Activated T-cell treated with anti-CD3 and anti-CD28 coated beads for 24 hours (primary cell): ENCODE measurements around the gene TMEM163.

Experiments used
- DNase-seq: peaks from one replicate; pipeline ENCODE4 v3.0.0-alpha.2; 2020; ENCODE audit warnings: low read depth

Gene TMEM163

DNA sequence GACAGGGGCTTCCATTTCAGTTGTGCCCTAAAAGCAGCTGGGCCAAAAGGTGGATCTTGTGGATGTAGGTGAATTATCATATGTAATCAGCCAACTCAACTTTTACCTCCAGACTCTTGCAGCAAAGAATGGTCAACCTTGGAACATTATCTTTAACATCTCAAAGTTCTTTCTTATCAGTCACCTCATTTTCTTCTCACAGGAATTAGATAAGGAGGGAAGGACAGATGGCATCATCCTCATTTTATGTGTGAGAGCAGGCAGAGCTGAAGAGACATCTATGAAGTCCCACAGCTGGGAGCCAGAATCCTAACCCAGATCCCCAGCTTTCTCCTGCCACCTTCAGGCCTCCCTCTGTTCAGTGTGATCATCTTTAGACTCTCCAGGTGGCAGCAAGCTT lies 282.9 kb downstream of the TMEM163 start:
- no peak for DNase-seq

DNA sequence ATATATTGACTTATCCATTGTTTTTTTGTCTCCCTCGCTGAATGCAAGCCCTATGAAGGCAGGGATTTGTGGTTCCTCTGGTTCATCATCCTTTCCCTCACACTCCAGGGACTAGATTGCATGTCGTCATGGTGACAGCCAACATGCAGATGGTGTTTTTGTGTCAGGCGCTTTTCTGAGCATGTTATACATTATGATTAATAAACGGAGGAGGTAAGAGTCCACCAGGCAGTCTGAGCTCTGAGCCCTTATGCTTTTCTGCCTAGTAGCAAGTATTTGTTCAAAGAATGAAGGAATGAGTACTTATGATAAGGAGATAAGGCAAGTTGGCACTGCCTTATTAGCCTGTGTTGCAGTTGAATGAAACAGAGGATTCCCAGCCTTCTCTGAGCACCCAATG lies 283.3 kb downstream of the TMEM163 start:
- DNase-seq = no peak

DNA sequence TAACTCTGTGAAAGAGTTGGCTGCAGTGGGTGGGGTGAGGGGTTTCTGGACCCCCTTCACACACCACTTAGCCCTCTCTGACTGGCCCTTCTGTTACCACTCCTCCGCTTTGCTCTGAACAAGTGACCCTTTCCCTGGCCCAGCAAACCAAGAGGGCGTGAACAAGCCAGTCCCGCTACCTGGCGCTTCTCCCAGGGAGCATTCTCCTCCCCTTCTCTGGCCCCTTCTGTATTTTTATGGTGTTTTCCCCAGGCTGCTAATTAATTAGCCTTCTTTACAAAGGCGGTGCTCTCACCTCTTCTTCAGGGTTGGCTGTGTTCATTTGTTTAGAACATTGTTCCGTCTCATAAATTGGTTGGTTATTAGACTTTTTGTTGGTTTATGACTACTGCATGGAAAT lies 284.8 kb downstream of the TMEM163 start:
- DNase-seq = no peak

DNA sequence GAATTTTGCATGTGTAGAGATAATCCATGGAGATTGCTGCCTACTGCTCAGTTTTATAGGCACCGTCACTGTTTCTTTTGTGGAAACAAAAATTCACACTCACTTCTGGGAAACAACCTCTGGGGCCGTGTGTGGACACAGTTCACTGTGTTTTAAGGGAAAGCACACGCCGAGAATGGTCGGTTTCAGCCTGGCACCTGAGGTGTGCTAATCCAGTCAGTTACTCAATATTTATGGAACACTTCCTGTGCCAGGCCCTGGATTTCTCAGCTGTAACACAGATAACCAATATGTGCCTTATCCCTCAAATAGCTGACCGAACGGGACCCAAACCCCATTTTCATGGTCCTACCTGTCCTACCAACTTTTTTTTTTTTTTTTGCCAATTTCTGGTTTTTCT lies 285.3 kb downstream of the TMEM163 start:
- DNase-seq = no peak

DNA sequence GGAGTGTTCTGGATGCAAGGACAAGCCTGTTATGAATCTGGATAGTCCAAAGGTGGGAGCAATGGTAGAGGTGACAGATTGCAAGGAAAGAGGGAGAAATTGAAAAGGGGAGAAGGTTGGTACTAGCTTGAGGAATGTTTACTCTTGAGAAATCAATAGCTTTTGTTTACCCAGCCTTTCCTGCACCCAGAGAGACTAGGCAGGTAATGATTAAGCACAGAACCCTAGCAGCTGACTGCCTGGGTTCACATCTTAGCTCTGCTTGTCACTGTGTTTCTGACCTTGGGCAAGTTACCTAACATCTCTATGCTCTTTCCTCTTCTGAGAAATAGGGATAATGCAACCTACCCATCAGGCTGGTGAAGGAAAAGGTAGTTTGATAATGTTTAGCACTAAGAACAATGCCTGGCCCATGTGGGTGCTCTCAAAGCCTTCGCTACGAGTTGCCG lies 286.3 kb downstream of the TMEM163 start:
- no peak for DNase-seq

DNA sequence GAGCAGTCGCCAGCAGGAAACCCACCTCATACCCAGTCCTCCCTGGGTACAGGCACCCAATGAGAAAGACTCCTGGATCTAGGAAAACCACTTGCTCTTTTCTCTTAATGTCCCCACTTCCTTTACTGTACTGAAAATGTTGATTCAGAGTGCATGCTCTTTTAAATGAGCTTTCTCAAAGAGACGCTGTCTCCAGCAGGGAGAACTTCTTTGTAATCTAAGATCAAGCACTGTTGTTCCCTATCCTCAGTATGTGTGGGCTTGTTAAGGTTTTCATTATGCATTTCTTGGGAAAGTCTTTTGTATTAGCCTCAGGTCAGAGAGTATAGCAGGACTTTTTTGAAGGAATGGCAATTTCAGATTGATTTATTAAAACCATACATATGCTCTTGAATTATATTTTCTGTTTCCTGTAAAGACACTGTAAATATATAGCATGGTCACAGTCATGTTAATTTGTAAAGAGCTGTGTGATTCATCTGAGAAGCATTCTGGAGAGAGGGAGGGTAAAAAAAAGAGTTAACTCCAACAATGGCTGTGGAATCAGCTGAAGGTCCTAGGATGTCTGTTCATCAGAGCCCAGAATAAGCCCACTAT lies 286.9 kb downstream of the TMEM163 start:
- no peak for DNase-seq

DNA sequence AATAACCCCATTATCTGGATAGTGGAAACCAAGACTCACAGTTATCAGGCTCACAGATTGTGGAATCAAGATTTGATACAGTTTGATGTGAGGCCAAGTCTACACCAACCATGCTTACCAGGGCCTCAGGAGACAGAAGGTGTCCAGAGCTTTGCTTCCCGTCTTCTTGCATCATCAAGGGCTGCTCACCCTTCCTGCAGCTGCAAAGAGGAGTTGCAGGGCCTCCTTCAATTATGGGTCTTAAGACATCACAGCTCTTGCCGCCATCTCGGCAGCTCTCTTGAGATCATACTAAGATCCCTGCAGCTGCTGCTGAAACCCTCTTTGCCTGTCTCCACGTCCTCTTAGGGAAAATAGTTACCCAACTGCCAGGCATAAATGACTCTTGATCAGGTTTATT lies 288.9 kb downstream of the TMEM163 start:
- DNase-seq = no peak

DNA sequence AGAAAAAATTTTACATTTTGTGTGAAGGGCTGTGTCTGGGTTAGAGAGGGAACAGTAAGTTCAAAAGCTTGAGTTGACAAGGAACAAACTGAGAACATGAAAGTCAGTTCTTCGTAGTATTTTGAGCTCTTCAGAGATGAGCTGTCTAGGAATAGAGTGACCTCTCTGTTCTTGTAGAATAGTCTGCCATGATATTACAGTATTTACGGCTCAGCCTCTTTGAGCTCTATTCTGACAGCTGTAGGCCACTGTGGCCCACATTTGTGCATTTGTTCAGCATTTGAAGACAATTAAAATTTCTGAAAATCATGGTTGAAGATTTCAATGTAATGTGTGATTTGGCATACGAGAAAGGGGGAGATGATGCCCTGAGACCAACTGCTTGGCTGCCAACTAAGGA lies 292.1 kb downstream of the TMEM163 start:
- DNase-seq = no peak

DNA sequence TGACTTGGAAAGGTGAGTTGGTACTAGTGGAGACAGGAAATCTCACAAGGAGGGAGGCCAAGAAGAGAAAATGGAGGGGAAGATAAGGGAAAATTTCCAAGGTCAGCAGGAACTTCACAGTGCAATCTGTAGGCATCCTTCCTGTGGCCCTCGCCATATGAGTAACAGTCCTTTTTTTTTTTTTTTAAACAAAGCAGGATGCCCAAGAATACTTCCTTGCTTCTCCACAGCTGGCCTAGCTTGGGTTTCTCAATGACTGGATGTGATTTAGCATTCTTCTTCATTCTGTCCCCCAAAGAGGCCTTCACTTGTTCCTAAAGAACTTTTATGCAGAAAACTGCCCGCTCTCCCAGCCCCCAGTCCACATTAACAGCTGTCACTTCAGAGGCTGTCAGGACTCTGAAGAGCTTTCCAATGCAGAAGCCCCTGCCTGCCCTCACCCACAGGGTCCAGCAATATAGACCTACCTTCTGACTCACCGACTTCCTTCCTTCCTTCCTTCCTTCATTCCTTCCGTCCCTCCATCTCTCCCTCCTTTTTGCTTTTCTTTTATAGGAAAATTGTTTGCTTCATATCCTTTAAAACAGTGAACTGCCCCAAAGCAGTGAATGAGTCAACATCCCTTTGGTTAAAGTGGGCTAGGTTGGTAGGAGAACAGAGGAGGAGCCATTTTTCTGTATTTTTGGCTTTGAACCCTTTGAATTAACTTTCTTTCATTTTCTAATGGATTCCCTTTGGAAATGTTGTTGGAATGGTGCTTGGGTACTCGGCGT lies 292.9 kb downstream of the TMEM163 start:
- no peak for DNase-seq

DNA sequence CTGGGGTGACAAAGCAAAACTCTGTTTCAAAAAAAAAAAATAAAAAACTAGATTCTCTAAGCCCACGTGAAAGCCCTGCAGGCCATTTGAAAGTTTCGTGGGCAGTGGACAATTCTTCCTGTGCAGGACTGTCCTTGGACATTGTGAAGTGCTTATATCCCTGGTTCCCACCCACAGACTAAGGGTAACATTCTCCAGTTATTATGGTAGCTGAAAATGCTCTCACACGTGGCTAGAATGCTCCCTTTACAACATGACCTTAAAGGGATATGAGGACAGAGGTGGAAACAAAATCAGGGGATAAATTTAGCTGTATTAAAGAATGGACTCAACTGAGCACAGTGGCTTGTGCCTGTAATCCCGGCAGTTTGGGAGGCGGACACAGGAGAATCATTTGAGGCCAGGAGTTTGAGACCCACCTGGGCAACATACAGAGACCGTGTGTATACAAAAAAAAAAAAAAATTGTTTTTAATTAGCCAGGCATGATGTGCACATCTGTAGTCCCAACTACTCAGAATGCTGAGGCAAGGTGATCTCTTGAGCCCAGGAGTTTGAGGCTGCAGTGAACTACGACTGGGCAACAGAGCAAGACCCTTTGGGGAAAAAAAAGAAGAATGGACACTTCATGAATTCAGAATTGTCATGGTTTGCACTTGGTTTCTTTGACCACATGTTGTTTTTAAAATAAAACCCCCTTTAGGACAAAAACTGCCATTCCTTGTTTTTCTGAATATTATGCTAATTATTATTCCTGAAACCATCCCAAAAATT lies 297.1 kb downstream of the TMEM163 start:
- DNase-seq = no peak

DNA sequence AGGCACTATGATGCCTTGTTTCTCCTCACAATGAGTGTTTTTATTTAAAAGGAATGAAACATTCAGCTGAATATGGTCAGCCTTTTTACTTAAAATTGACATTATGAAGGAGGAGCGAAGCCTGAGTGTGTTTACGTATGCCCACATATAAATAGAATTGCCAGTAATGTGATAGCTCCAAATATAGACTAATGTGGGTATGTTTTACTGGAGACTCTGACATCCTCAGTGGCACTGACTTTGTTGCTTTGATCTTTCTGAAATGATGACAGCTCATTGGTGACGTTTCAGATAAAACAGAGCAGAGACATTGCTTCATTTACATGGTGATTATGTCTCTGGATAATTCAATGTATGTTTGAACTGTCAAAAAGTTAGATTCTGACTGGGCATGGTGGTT lies 297.9 kb downstream of the TMEM163 start:
- DNase-seq = no peak

DNA sequence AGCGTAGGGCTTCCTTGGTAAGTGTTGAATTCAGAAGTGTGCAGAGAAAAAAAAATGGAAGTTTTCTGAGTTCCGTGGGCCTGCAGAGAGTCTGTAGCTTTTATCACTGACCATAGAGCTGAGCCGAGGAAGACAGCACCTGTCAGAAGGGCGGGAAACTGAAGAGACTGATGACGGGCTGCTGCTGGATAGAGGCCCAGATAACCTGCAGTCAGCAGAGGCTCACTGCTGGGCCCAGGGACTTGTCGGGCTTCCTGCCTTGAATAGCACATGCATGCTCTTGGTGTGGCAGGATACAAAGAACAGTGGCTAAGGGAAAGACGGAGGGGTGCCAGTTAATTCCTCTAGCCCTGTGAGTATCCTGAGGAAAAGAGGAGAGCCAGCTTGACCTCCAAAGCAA lies 298.5 kb downstream of the TMEM163 start:
- DNase-seq = no peak

DNA sequence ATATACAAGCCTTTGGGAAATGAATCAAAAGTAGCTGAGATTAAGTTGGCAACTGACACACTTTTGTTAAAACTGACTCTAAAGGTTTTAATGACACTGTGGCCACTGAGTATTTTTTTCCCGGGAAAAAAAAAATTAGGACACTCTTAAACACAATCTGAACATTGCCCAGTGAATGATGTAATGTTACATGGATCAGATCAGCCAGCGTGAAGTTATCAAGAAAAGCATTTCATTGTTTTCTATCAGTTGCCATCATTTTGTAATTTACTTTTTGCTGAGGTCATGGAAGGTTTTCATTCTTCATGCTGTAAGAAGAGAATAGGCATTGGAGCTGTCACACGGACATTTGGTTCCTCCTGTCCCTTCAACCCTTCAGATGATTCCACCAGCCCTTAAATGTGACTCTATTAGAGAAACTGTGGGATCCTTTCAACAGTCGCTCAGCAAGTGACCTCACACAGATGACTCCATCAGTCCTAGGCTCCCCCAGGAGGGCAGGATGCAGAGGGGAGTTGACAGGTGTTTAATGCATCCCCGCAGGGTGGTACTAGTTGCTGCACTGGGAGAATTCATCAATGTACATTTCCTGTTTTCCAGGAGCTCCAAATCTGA lies 300.7 kb downstream of the TMEM163 start:
- DNase-seq = no peak

DNA sequence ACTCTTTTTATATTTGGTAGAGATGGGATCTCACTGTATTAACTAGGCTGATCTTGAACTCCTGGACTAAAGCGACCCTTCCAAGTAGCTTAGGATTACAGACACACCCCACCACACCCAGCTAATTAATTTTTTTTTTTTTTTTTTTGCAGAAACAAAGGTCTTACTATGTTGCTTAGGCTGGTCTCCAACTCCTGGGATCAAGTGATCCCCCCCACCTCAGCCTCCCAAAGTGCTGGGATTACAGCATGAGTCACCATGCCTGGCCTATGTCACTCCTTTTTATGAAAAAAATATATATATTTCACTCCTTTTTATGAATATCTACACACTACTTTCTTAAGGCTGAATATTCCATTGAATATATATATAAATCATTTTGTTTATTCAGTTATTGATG lies 302.2 kb downstream of the TMEM163 start:
- DNase-seq = no peak

DNA sequence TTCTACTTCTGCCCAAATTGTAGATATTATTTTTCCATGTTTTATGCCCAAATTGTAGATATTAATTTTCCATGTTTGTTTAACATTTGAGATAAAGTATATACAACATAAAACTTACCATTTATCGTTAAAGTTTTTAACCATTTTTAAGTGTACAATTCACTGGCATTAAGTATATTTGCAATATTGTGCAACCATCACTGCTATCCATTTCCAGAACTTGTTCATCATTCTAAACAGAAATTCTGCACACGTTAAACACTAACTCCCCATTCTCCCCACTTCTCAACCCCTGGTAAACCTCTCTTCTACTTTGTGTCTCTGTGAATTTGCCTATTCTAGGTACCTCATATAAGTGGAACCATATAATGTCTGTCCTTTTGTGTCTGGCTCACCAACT lies 302.8 kb downstream of the TMEM163 start:
- DNase-seq = no peak

DNA sequence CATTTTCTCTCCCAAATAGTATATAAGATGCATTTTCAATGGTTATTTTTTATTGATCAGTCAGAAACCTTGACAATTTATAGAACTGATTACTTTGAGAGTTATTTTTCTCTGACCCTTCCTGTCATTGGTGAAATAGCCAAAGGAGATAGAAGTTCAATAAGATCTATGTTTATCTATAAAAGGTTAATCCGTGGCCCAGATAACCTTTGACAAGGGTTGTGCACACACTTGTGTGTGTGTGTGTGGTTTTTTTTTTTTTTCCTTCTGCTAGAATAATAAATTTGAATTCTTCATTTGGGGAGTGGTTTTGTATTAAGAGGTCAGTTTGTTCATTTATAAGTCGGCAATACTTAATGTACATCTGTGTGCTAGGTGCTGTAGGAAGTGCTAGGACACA lies 304.9 kb downstream of the TMEM163 start:
- DNase-seq = no peak

DNA sequence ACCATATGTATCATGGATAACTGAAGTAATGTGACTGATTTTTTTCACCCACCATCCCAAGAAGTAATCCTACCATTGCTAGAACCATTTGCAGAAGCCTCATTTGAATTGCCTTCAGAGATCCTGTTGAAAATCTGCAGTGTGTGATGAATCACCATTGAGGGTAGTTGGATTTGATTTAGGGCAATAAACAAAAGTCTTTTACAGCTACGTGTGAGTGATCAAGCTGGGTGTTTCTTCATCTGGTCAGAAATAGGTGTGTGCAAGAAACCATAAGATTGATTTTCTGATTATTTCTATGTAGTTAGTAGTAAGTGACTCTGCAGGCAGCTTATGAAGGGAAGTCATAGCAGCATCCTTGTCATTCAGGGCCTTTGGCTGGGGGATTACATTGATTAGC lies 305.4 kb downstream of the TMEM163 start:
- DNase-seq = no peak

DNA sequence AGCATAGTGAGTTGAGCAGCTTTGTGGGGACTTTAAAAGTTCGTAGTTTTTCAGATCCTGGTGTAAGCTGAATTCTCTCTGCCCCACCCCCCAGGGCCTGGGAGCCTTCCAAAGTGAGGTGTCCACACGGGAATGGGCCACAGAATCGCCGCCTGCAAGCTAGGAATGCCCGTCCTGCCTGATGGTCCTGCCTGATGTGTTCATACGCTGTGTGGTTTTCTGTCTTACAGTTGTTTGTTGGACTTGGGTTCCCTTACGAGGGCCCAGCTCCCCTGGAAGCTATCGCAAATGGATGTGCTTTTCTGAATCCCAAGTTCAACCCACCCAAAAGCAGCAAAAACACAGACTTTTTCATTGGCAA lies 306.2 kb downstream of the TMEM163 start:
- DNase-seq = no peak

DNA sequence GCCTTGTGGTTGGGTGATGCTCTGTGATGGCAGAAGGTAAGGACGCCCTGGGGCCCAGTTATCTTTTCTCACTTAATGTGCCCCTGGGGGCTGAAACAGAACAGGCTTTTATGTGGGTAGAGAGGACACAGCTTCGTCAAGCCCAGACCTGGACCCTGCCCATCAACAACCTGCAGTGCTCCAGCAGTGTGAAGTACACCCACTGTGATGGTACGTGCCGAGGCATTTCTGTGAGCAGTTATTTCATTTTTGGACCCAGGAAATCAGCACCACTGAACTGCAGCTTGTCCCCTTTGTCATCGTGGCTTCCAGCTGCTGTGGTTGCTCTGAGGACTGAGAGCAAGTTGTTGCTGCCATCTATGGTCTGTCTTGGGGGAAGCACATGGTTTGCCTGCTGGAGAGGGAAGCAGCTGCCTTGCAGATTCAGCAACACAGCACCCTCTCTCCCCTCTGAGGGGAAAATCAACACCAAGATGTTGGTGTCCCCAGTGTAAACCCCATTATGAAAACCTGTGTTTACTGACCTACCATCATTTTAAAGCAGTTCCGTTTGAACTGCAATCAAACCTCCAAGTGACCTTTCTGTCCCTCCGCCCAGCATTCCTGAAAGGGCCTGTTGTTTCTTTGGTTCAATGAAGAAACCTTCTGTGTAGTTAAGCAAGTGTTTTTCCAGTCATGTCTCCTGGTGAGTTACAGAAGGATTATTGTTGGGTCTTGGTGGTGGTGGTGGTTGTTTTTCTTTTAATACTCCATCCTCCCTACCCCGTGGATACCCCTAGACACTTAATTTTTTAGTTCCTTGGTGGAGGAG lies 306.8 kb downstream of the TMEM163 start:
- DNase-seq = peak; percentile 58

DNA sequence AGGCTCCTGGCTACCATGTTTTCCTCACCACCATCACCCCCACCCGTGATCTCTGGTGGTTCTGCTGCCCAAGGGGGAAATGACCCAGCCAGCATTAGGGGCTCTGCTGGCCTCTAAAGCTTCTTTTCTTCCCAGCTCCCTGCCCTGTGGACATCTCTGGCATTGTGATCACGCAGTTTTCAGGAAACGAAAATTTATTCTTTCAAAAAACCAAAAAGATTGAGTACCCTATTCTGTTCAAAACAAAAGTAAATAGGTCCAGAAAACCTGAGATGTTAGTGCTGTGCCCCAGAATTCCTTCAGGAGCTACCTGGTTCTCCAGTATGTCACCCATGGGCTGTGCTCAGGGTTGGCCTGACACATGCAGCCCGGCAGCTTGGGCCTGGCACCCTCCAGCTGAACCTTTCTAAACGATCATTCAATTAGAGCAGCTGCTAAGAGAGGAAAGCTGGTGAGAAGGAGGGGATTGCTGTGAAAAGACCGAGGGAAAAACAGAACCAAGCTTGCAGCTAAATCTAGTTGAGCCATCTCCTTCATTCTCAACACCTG lies 307.4 kb downstream of the TMEM163 start:
- DNase-seq = no peak

DNA sequence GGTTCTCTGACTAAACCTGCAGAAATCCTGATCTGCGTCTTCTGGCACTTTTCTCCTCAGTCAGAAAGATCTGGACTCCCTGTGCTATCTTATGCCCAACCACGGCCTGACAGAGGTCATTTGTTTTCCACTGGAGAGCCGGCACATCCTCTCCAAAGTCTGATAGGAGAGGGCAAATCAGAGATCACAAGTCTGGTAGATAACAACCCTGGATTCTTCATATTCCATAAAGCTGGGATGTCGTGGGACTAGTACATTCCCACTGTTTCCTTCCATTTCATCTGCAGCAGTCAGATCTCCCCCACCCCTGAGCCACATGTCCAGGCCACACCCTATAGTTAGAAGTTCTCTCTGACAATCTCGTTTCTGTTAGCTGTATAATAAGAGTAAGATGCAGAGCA lies 308.0 kb downstream of the TMEM163 start:
- no peak for DNase-seq

DNA sequence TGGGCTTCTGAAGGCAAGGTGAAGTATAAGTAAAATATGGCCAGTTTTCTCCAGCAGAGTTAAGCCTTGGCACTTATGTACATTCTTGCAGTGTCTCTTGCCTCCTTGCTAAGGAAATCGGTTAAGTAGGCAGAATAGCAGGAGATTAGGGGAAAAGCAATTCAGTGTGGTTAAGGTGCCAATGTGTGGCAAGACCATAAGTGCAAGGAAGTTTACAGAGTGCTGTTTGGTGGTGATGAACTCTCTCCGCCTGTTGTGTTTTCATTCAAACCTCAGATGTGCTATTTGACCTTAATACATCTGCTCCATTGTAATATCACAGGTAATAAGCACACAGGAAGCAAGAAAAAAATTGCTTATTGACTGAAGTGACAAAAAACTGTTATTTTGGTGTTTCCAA lies 308.8 kb downstream of the TMEM163 start:
- DNase-seq = no peak
